ENCODE measurements around the gene NME7. TPM values are rescaled to one million over a fixed set of nuclear protein-coding genes. Genes with fewer than 3 reads are reported as not detected.
A peak's percentile ranks its signal among the peaks of the same experiment; 100 is the strongest.

NME7 gene
- total RNA-seq, 1 experiment from 2014 or later = 13.2 TPM

- Histone ChIP-seq H3K4me1 (ENCODE audit: insufficient read depth, low read length) (no peaks in the 10 kb centered on the region), H3K9me3 (ENCODE audit: control insufficient read depth, low read depth, low read length) (no peaks in the 10 kb centered on the region), H3K18ac (ENCODE audit: insufficient read length, low read depth, low read length) (no peak overlapping the region), H2BK15ac (ENCODE audit: low read depth, low read length) (no peak overlapping the region), H3T11ph (ENCODE audit: low read length) (no peak overlapping the region), H3K79me2 (ENCODE audit: insufficient read depth, low read length) (peaks cover 5% of the 10 kb centered on the region; the same call in 1 of the 2 replicates), H2BK120ac (ENCODE audit: low read depth, low read length, poor library complexity, severe bottlenecking) (no peak overlapping the region), H3K56ac (ENCODE audit: insufficient read length, low read depth, low read length) (no peak overlapping the region), H4K20me1 (ENCODE audit: control insufficient read depth, insufficient read depth, insufficient read length) (no peaks in the 10 kb centered on the region), H3K4me2 (ENCODE audit: insufficient read depth, insufficient read length, low read length) (no peak overlapping the region), H2BK12ac (ENCODE audit: insufficient read length, low read depth, low read length) (no peak overlapping the region), H4K5ac (ENCODE audit: insufficient read length, low read depth, low read length) (peak overlapping the region; percentile 25), H3K79me1 (ENCODE audit: insufficient read depth, low read depth, low read length, poor library complexity, severe bottlenecking) (peaks cover 2% of the 10 kb centered on the region), H2AK5ac (ENCODE audit: insufficient read length, low read length) (no peak overlapping the region), H3K27ac (ENCODE audit: insufficient read length, low read depth, low read length) (no peak overlapping the region), H3K4ac (ENCODE audit: low read depth, low read length) (no peak overlapping the region), H2BK5ac (ENCODE audit: insufficient read length, low read length) (no peak overlapping the region), H2AFZ (ENCODE audit: low read length) (no peak overlapping the region), H3K23me2 (ENCODE audit: insufficient read length, low read depth, low read length, poor library complexity, severe bottlenecking) (no peaks in the 10 kb centered on the region), H2BK20ac (ENCODE audit: low read depth, low read length, poor library complexity, severe bottlenecking) (no peak overlapping the region), H3K14ac (ENCODE audit: insufficient read depth, low read length) (no peak overlapping the region), H4K91ac (ENCODE audit: insufficient read length, low read depth, low read length) (no peak overlapping the region), H3K23ac (ENCODE audit: insufficient read length, low read depth, low read length) (no peak overlapping the region), H4K8ac (replicated peaks; ENCODE audit: insufficient read length, low read depth, low read length) (no peak overlapping the region), H3K27me3 (ENCODE audit: insufficient read depth, low read length) (no peaks in the 10 kb centered on the region), H3K9ac (ENCODE audit: extremely low read depth, insufficient read length, low read length) (no peak overlapping the region)
- Mint-ChIP-seq H3K27ac (peak overlapping the region in 1 of 3 experiments; percentile 25; a peak in 1 of 7 replicates), H3K9me3 (no peaks in the 10 kb centered on the region), H3K27me3 (ENCODE audit: low read depth) (no peaks in the 10 kb centered on the region), H3K4me1 (peaks cover 6% of the 10 kb centered on the region in 2 experiments), H3K4me3 (no peak overlapping the region), H3K36me3 (ENCODE audit: insufficient read depth in 1 of 3, low read depth in 3 of 3) (peaks cover 14 to 45% (median 35%) of the 10 kb centered on the region in 3 experiments)
- DNase-seq = no peak
- TF ChIP-seq CTCF (conservative IDR thresholded peaks at IDR 0.05) = no peak
- WGBS (ENCODE audit: extremely low coverage, insufficient read length, low lambda C conversion rate) = no CpG with 5 or more reads among the region's 6 CpGs
Measured at GRCh38 chr1:169121146-169121923, 246.3 kb downstream of the NME7 start.

Data from H9 (cell line).